ENCODE measurements around the gene ECD.

DNA sequence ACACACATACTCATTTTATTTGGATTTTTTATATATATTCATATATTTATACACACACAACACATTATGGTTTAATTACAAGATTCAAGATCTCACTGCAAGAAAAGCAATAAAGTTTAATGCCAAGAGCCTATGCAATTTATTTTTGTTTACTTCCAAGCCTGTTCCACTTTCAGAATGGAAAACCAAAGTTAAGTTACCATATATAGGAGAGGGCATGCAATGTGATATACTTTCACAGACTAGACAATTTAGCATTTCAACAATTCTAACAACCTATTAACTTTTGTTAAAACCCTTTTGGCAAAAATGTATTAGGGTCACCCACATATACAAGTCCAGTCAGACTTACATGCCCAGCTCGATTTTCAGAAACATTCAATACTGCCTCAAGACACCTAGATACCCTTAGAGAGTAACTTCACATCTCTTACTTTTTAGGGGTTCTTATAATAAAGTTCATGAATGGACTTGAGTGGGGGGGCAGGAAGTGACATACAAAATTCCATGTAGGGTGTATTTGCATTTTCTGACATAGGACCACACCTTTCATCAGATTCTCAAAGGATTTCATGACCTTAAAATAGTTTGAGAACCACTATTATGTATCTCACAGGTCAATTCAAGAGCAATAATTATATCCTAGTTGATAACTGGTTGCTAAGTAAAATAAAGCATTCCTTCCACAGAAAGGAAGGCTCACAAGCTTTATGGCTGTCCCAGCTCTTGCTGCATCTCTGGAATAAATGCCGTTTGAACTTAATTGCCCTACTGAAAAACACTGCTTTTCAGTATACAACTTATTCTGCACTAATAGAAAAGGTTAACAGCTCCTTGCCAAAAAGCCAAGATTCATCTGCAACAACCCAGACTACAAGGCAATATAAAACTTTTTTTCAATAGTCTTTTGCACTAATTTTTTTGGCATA, 73.6 kb downstream of the ECD start:
- no peak for TF ChIP-seq EZH2 (IDR thresholded peaks at IDR 0.05)
- no peak for TF ChIP-seq POLR2AphosphoS5 (IDR thresholded peaks at IDR 0.05; ENCODE audit: borderline replicate concordance, low read depth, low read length)

All from SK-N-MC (cell line).